K562 (cell line): Measurements from ENCODE around the gene UTP20. TPM values are rescaled to one million over a fixed set of nuclear protein-coding genes. Genes with fewer than 3 reads are reported as not detected.

Experiments used
- BHLHE40 ChIP-seq: IDR thresholded peaks from 2 replicates; pipeline ENCODE4 v1.6.1; 2011; ENCODE audit warnings: low read length, improper control_type of control experiment
- CBFB ChIP-seq: sonication (generic); formaldehyde crosslinking; IDR thresholded peaks from 2 replicates; pipeline ENCODE4 v1.4.0; 2020; ENCODE audit warnings: mild to moderate bottlenecking, missing genetic modification reagents
- E2F5 ChIP-seq: sonication (generic); formaldehyde crosslinking; IDR thresholded peaks from 2 replicates; pipeline ENCODE4 v1.8.0; 2022; ENCODE audit warnings: mild to moderate bottlenecking, missing genetic modification reagents
- ETV5 ChIP-seq: sonication (generic); formaldehyde crosslinking; IDR thresholded peaks from 2 replicates; pipeline ENCODE4 v1.4.0; 2020; ENCODE audit warnings: low read depth, mild to moderate bottlenecking, missing genetic modification reagents
- GTF2F1 ChIP-seq: IDR thresholded peaks from 2 replicates; pipeline ENCODE4 v1.6.1; 2011; ENCODE audit warnings: low read depth, low read length, improper control_type of control experiment
- HEY1 ChIP-seq: fragments of 250-450 bp; sonication (Bioruptor Pico); IDR thresholded peaks from 2 replicates; pipeline ENCODE4 v1.5.0; 2020; ENCODE audit warnings: mild to moderate bottlenecking, moderate library complexity, borderline replicate concordance
- HMGN3 ChIP-seq: IDR thresholded peaks from 2 replicates; pipeline ENCODE4 v1.6.1; 2011; ENCODE audit warnings: borderline replicate concordance, low read depth, mild to moderate bottlenecking, mixed read lengths, low read length; ENCODE audit not compliant: insufficient read length; ENCODE audit errors: extremely low read depth
- JUN ChIP-seq, 2 experiments: sonication (generic) in 1 of 2; formaldehyde crosslinking in 1 of 2; IDR thresholded peaks; 2 replicates each; pipeline versions ENCODE4 v1.6.1 to v1.8.0; 2012 to 2022; ENCODE audit warnings: borderline replicate concordance in 2 of 2, mild to moderate bottlenecking in 2 of 2, improper control_type of control experiment in 1 of 2, low read depth in 1 of 2, low read length in 1 of 2, missing genetic modification reagents in 1 of 2
- NCOA6 ChIP-seq: fragments of 450-650 bp; IDR thresholded peaks from 2 replicates; pipeline ENCODE4 v1.6.1; 2017; ENCODE audit warnings: mild to moderate bottlenecking
- PCBP2 ChIP-seq: fragments of 200-400 bp; formaldehyde crosslinking; IDR thresholded peaks from 2 replicates; pipeline ENCODE4 v1.6.1; 2018; ENCODE audit warnings: low read length, low read depth, mild to moderate bottlenecking, moderate library complexity; ENCODE audit not compliant: poor library complexity, severe bottlenecking
- PML ChIP-seq: IDR thresholded peaks from 2 replicates; pipeline ENCODE4 v1.6.1; 2012; ENCODE audit warnings: low read length, inconsistent platforms
- POLR2AphosphoS2 ChIP-seq: IDR thresholded peaks from 2 replicates; pipeline ENCODE4 v1.6.1; 2012; ENCODE audit warnings: low read length, improper control_type of control experiment
- RAD51 ChIP-seq: fragments of 450-650 bp; IDR thresholded peaks from 2 replicates; pipeline ENCODE4 v1.7.1; 2016; ENCODE audit warnings: low read depth, mild to moderate bottlenecking, borderline replicate concordance
- SAP30 ChIP-seq: fragments of 200-600 bp; sonication (generic); IDR thresholded peaks from 2 replicates; pipeline ENCODE4 v1.6.1; 2012; ENCODE audit warnings: borderline replicate concordance, low read depth, mild to moderate bottlenecking, moderate library complexity, low read length, control low read depth, inconsistent platforms; ENCODE audit not compliant: insufficient read depth, poor library complexity, severe bottlenecking
- SIX5 ChIP-seq, 2 experiments: IDR thresholded peaks; 2 replicates each; pipeline ENCODE4 v1.6.1; 2011; ENCODE audit warnings: low read length in 2 of 2, borderline replicate concordance in 1 of 2, low read depth in 1 of 2, mild to moderate bottlenecking in 1 of 2, moderate library complexity in 1 of 2; ENCODE audit not compliant: insufficient read depth in 1 of 2
- SMC3 ChIP-seq: conservative IDR thresholded peaks from 2 replicates; pipeline ENCODE4 v1.6.1; 2011; ENCODE audit warnings: low read depth, low read length, improper control_type of control experiment; ENCODE audit not compliant: insufficient read depth
- SOX6 ChIP-seq: fragments of 450-650 bp; IDR thresholded peaks from 2 replicates; pipeline ENCODE4 v1.6.1; 2014; ENCODE audit warnings: mild to moderate bottlenecking
- SP1 ChIP-seq: sonication (generic); formaldehyde crosslinking; IDR thresholded peaks from 2 replicates; pipeline ENCODE4 v1.8.1; 2022; ENCODE audit warnings: mild to moderate bottlenecking, missing genetic modification reagents
- USF1 ChIP-seq: sonication (generic); formaldehyde crosslinking; IDR thresholded peaks from 2 replicates; pipeline ENCODE4 v1.9.0; 2022; ENCODE audit warnings: mild to moderate bottlenecking, missing genetic modification reagents
- ZBTB12 ChIP-seq: fragments of 250-450 bp; sonication (Bioruptor Pico); IDR thresholded peaks from 2 replicates; pipeline ENCODE4 v1.4.0; 2020
- ZC3H8 ChIP-seq: fragments of 450-650 bp; IDR thresholded peaks from 2 replicates; pipeline ENCODE4 v1.6.1; 2017
- ZNF217 ChIP-seq: sonication (generic); formaldehyde crosslinking; IDR thresholded peaks from 2 replicates; pipeline ENCODE4 v1.8.0; 2022; ENCODE audit warnings: mild to moderate bottlenecking, missing genetic modification reagents
- ZNF311 ChIP-seq: fragments of 250-450 bp; sonication (Bioruptor Pico); IDR thresholded peaks from 2 replicates; pipeline ENCODE4 v1.4.0; 2020; ENCODE audit warnings: mild to moderate bottlenecking, moderate library complexity
- ZNF384 ChIP-seq: IDR thresholded peaks from 2 replicates; pipeline ENCODE4 v1.6.1; 2012; ENCODE audit warnings: low read depth, low read length, improper control_type of control experiment
- ZNF408 ChIP-seq: fragments of 250-450 bp; sonication (Bioruptor Pico); IDR thresholded peaks from 2 replicates; pipeline ENCODE4 v1.4.0; 2020; ENCODE audit warnings: low read depth, mild to moderate bottlenecking, moderate library complexity
- ZNF707 ChIP-seq: fragments of 250-450 bp; sonication (Bioruptor Pico); conservative IDR thresholded peaks from 2 replicates; pipeline ENCODE4 v1.8.0; 2022; ENCODE audit warnings: inconsistent platforms, mild to moderate bottlenecking, moderate library complexity
- ZNF76 ChIP-seq: fragments of 250-450 bp; sonication (Bioruptor Pico); IDR thresholded peaks from 2 replicates; pipeline ENCODE4 v1.4.0; 2020; ENCODE audit warnings: mild to moderate bottlenecking, moderate library complexity, borderline replicate concordance
- ZNF780A ChIP-seq: fragments of 250-450 bp; sonication (Bioruptor Pico); IDR thresholded peaks from 2 replicates; pipeline ENCODE4 v1.5.0; 2021; ENCODE audit warnings: mild to moderate bottlenecking
- ZNF79 ChIP-seq: fragments of 250-450 bp; sonication (Bioruptor Pico); IDR thresholded peaks from 2 replicates; pipeline ENCODE4 v1.4.0; 2020; ENCODE audit warnings: low read depth, mild to moderate bottlenecking, moderate library complexity
- polyA plus RNA-seq, 8 experiments: library from polyadenylated mRNA; depleted of rRNA in 4 of 8; stranded (reverse) in 5 of 8; unstranded in 3 of 8; fragments of >200 nt; fragmentation: Nextera tagmentation in 2 of 8; fragmentation: Illumina TruSeq in 1 of 8; extraction: Ambion mirVana in 2 of 8; extraction: Trizol in 1 of 8; gene quantifications; 2 replicates each; pipeline versions ENCODE4 v1.2.1 to v1.2.3, GENCODE V29; 2011 to 2014; ENCODE audit warnings: inconsistent platforms in 1 of 8, missing spikeins in 1 of 8
- total RNA-seq, 7 experiments: library from RNA; depleted of rRNA in 6 of 7; stranded (reverse); fragments of >200 nt in 6 of 7; fragmentation: Illumina TruSeq in 2 of 7; extraction: Trizol in 2 of 7; gene quantifications; 2 replicates each; pipeline versions ENCODE4 v1.2.1 to v1.2.3, GENCODE V29; 2011 to 2021; ENCODE audit warnings: low replicate concordance in 1 of 7

Gene UTP20
- total and polyA plus RNA-seq, 9 of the 15 experiments (the other 6 are each of a cell fraction or from before 2014, with no cell fraction given), result 4.3 to 41.3 (median 20.7) TPM

GRCh38 chr12:101280006-101280505, at the start of gene UTP20 (continued):
- TF ChIP-seq USF1 (CRISPR knock-in tag) (peak; percentile 97), SIX5 (IDR thresholded peaks at IDR 0.05; ENCODE audit: borderline replicate concordance in 1 of 2, insufficient read depth in 1 of 2, low read depth in 1 of 2, low read length in 2 of 2) (no peak), NCOA6 (no peak), SP1 (CRISPR knock-in tag) (peak; percentile 75), SOX6 (no peak), ZNF384 (no peak), ZNF79 (CRISPR knock-in tag) (no peak), BHLHE40 (peak; percentile 80), SMC3 (no peak), RAD51 (peak; percentile 95), HMGN3 (no peak), GTF2F1 (no peak), JUN (IDR thresholded peaks at IDR 0.05; ENCODE audit: borderline replicate concordance, low read depth, low read length) (peak; percentile 77; the same call in 1 of the 2 replicates), JUN (CRISPR knock-in tag; IDR thresholded peaks at IDR 0.05; ENCODE audit: borderline replicate concordance) (no peak), ETV5 (CRISPR knock-in tag) (no peak), ZNF780A (CRISPR knock-in tag) (no peak), ZNF408 (CRISPR knock-in tag) (no peak), ZBTB12 (CRISPR knock-in tag) (no peak), ZNF311 (no peak), PCBP2 (no peak), CBFB (no peak), E2F5 (CRISPR knock-in tag) (no peak), SAP30 (peak; percentile 100), ZNF76 (no peak), PML (no peak), ZC3H8 (no peak), ZNF707 (no peak), HEY1 (CRISPR knock-in tag) (peak; percentile 33; the same call in 1 of the 2 replicates), ZNF217 (CRISPR knock-in tag) (no peak), POLR2AphosphoS2 (no peak)
